ENCODE measurements around the gene PLXNA4.
A peak's percentile ranks its signal among the peaks of the same experiment; 100 is the strongest.
"Not testable (repeated sequence)": the region's sequence is repeated elsewhere in the genome, so short reads cannot be mapped to it uniquely, and the experiment has no call there.

The PLXNA4 gene

GRCh38 chr7:132185150-132185549 lies 391.1 kb downstream of the PLXNA4 start:
- DNase-seq = no peak

DNA sequence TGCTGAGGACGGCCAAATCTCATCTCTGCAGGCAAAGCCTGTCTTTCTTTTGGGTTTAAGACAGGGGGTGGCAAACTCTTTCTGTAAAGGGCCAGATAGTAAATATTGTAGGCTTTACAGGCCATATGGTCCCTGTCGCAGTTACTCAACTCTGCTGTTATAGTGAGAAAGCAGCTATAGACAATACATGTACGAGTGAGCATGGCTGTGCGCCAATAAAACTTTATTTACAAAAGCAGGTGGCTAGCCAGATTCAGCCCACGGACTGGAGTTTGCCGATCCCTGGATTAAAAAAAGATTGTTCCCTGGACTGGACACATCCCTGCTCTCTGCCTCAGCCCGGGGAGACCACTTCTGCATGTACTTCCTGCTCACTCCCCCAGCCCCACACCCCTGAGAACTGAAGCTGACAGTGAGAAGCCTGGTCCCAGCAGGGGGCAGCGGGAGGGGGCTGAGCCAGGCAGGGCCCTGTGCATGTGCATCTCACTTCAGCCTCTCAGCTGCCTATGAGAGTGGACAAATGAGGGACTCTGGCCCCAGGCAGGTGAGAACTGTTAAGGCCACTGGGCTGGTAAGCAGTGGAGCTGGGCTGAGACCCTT lies 392.4 kb downstream of the PLXNA4 start:
- no peak for DNase-seq

- DNase-seq = no peak
Measured at GRCh38 chr7:132182992-132183391, 393.3 kb downstream of the PLXNA4 start.

DNA sequence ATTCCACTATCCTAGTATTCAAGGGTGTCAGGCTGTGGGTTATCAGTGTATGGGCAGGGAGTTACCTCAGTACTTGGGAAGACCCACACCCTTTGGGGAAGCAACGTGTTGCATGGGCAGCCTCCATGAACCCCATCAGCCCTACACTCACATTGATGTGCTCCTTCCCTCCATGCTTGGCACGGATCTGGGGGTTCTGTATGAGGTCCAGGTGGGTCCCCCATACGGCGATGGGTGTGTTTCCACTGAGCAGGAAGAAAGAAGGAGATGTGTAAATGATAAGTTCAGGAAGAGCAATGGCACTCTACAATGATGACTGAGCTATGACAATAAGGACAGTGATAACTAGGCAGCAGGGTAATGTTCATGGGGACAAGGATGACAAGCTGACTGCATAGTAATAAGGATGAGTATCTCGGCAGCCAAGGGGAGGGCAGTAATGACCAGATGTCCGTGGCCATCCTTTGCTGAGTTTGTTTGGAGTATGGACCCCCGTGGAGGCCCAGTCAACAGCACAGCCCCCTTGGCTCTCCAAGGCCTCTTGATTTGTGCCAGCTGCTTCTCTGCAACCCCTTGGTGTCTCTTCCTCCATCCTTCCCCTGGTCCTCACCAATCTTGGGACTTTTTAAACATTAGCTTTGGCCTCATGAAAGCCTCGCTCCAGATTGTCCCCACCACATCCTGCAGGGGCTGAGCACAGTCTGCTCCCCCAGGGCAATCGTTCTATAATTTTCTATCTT lies 394.2 kb downstream of the PLXNA4 start:
- no peak for DNase-seq

GRCh38 chr7:132181371-132181770 lies 394.9 kb downstream of the PLXNA4 start:
- DNase-seq = no peak

DNA sequence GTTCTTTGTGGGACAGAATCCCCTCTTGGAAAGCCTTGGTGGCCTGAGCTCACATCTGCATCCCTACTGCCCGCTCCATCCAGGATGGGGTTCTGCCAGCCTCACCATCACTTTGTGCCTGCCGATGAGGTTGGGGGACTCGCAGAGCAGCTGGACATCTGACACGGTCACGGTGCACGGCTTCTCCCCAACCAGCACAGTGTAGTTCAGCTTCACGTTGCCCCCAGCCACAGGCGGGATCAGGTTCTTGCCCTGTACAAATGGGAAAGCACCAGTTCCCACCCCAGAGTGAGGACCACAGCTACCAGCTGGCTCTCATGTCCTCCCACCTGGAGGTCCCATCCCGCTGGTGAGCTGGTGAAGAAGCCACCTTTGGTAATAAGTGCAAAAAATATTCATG lies 395.8 kb downstream of the PLXNA4 start:
- no peak for DNase-seq

GRCh38 chr7:132179681-132180080 lies 396.6 kb downstream of the PLXNA4 start:
- DNase-seq = no peak

GRCh38 chr7:132179080-132179430 lies 397.2 kb downstream of the PLXNA4 start:
- DNase-seq = no peak

DNA sequence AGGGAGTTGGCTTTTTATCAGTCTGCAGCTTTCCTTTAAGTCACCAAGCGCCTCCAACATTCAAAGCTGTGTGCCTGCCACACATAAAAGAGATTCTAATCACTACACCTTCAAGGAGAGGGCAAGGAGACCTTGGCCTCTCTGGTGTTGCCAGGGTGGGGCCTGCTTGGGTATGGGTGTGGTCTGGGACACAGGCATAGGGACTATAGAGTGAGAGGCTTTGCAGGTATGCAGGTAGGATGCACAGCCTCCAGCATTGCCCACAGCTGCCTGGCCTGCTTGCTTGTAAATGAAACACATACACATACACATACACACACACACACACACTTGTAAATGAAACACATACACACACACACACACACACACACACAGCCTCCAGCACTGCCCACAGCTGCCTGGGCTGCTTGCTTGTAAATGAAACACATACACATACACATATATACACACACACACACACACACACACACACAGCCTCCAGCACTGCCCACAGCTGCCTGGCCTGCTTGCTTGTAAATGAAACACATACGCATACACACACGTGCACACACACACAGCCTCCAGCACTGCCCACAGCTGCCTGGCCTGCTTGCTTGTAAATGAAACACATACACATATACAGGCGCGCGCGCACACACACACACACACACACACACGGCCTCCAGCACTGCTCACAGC lies 397.7 kb downstream of the PLXNA4 start:
- DNase-seq = not testable (repeated sequence)

DNA sequence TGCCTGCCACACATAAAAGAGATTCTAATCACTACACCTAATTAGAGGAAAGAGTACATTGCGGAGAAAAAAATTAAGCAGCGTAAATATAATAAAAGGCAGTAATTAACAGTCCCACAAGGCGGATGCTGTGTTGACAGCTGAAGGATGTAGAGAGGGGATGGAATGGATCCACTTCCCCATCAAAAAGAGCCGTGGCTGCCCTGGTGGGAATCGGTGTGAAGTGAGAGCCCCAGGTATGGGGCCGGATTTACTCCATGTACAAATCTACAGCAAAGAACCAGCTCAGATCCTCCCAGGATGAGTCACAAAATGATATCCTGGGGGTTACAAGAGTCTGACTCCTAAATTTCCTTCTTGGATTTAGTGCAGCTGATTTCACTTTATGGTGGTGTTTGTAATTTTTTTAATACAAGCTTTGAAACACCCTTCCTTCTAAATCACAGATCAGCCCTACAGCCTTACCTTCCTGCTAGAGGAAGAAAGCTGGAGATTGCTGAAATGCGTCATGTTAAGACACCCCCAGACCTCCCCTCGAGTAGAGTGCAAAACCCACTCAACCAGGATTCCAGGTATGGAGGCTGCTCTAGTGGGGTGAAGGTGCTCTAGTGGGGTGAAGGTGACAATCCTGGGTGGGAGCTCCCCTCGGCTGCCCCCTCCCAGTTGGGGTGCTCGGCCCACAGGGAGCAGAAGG lies 398.4 kb downstream of the PLXNA4 start:
- DNase-seq = no peak

- no peak for DNase-seq
Measured at GRCh38 chr7:132176719-132177118, 399.6 kb downstream of the PLXNA4 start.

DNA sequence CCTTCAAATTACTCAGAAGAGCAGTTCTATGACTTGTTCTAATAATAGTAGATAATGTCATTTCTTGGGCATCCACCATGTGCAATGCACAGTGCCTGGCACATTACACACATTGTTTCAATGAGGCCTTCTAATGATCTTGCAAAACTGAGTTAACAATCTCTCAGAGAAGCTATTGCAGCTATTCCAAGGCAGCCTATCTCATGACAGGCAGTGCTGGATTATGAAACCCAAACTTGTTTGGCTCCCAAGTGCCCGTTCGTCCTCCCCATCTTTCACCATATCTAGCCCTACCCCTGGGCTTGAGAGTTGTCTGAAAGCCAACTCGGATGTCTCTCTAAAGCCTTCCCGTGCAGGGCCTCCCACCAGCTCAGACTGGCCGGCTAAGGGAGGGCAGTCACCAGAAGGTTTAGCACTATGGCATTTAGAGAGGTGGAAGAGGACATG lies 405.1 kb downstream of the PLXNA4 start:
- DNase-seq = no peak

DNA sequence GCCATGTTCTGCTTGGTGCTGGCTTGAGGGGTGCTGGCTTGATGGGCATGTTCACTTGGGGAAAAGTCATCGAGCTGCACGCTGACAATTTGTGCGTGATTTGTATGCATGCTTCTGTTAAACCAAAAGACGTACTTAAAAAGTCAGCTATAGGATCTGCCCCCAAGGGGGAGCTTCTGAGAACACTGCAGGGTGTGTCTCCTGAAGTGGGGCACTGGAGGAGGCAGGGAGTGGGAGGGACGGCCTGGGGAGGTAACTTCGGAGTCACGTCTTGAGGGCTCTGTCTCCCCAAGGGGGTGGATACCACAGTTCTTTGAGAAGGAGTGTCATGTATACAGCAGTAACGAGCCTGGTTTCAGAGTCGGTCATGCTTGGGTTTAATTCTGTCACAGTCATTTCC lies 406.5 kb downstream of the PLXNA4 start:
- no peak for DNase-seq

DNA sequence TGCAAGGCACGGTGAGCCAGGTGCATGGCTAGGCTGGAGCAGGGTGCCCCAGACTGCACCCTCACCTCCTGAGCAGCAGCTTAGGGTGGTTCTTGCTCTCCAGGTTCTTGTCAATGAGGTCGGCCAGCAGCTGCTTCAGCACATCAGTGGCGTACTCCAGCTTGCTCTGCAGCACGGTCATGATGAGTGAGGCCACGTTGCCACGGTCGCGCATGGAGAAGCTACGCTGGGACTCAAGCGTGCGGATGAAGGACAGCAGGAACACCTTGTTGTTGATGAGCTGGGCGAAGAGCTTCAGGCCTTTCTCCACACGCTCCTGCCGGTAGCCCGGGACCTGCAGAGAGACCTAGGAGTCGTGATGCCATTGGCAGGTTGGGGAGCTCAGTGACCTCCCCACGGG lies 408.0 kb downstream of the PLXNA4 start:
- no peak for DNase-seq

DNA sequence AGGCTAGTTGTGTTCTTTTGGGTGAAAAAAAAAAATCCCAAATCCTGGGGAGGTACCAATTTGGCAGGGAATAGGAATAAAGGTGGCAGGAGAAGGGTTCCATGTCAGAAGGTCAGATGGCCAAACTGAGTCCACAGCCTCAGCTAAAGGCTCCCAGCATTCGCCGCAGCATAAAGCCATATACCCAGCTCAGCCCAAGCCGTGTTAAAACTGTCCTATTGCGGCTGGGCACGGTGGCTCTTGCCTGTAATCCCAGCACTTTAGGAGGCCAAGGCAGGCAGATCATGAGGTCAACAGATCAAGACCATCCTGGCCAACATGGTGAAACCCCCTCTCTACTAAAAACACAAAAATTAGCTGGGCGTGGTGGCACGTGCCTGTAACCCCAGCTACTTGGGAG lies 410.6 kb downstream of the PLXNA4 start:
- not testable (repeated sequence) for DNase-seq

DNA sequence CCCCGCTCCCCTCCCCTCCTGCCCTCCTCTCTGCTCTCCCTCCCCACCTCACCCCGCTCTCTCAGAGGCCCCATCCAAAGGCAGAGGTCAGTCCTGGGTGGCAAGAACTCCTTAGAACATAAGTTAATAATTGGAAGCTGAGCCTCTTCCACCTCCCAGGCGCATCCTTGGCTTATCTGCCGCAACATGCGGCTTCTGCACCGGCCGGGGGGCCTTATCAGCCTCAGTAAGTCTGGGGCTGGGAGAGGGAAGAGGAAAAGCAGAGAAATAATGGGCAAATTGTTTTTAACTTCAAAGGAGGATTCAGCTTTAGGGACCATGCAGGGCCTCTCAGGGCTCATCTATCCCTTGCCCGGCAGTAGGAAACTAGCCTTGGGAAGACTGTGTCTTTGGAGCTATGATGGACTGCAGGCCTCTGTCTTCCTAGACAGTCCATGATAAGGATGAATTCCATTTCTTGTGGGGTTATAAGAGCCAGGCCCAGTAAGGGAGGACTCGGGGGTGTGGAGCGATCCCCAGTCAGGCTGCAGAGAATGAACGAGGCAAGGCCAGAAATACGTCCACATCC lies 411.6 kb downstream of the PLXNA4 start:
- DNase-seq = no peak

DNA sequence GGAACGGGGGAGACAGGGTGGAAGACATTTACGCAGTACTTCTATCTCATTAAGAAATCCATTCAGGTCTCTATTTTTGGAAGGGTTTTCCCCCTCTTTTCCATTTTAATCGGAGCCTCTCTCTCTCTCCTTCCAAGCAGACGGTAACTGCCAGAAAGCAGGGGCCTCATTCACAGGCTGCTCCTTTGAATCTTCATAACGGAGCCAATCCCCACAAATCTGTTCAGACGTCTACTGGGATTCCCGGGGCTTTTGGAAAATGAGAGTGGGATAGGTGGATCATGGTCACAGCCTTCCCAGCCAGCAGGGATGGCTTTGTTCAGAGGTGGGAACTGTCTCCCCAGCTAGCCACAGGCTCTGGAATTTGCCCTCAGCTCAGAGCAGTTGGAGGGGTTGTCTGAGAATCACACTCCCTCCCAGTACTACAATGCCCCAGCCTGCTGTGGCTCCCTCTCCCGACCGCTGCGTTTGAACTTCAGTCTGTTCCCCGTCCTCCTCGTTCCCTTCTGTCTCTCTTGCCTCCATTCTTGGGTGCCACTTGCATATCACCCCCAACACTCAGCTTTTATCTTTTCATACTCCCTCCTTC lies 413.6 kb downstream of the PLXNA4 start:
- DNase-seq = no peak

DNA sequence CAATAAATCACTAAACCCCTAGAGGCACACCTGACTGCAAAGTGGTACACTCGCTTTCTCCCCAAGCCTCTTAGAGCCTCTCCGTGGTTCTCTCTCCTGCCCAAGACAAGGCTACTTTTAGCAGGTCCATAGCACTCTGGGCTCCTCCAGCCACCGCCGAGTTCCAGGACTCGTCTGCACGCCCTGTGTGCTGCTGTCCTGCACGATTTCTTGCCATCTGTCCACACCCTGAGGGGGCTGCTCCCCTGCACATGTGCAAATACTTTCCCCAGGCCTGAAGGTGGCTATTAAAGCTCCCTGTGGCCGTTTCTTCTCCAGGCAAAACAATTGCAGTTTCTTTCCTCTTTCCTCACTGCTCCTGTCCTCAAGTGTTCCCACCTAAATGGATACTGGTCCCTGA lies 414.3 kb downstream of the PLXNA4 start:
- no peak for DNase-seq

- no peak for DNase-seq
Measured at GRCh38 chr7:132161533-132161915, 414.7 kb downstream of the PLXNA4 start.

GRCh38 chr7:132160611-132161532 lies 415.4 kb downstream of the PLXNA4 start:
- DNase-seq = peak; percentile 9

- DNase-seq = no peak
Measured at GRCh38 chr7:132158841-132159240, 417.4 kb downstream of the PLXNA4 start.

GRCh38 chr7:132158166-132158565 lies 418.1 kb downstream of the PLXNA4 start:
- DNase-seq = no peak
